WTC11 (cell line): ENCODE data around the gene RYR3. TPM values are rescaled to one million over a fixed set of nuclear protein-coding genes. Genes with fewer than 3 reads are reported as not detected.

Source experiments
- ATAC-seq: fragments of 200-7000 bp; cut with Tn5 transposase; 2 replicates; pipeline ENCODE4 v1.10.0; 2021; ENCODE audit warnings: mild to moderate bottlenecking, moderate library complexity
- CTCF ChIA-PET: fragments of 300-600 bp; sonication (Branson Sonifier 250); formaldehyde crosslinking; loops from one replicate; lab custom pipeline; 2021; ENCODE audit warnings: antibody characterized with exemption; lab: Charles Lee
- POLR2A ChIA-PET: fragments of 350-600 bp; sonication (Branson Sonifier 250); formaldehyde crosslinking; loops from one replicate; lab custom pipeline; 2021; ENCODE audit warnings: antibody characterized with exemption; lab: Charles Lee
- DNase-seq: peaks from one replicate; pipeline ENCODE4 v3.0.0; 2021; ENCODE audit warnings: low spot score
- H3K27ac Mint-ChIP-seq: 2 replicates; pipeline ENCODE4 v1.8.0; 2021; ENCODE audit warnings: mixed read lengths
- H3K27me3 Mint-ChIP-seq: 2 replicates; pipeline ENCODE4 v1.8.0; 2021; ENCODE audit warnings: low read depth, mild to moderate bottlenecking, moderate library complexity, mixed read lengths
- H3K36me3 Mint-ChIP-seq: 2 replicates; pipeline ENCODE4 v1.8.0; 2021; ENCODE audit warnings: mixed read lengths
- H3K4me1 Mint-ChIP-seq: 2 replicates; pipeline ENCODE4 v1.8.0; 2022; ENCODE audit warnings: mixed read lengths
- H3K4me3 Mint-ChIP-seq: 2 replicates; pipeline ENCODE4 v1.8.0; 2021; ENCODE audit warnings: mild to moderate bottlenecking, moderate library complexity, mixed read lengths
- H3K9me3 Mint-ChIP-seq: 2 replicates; pipeline ENCODE4 v1.8.0; 2021; ENCODE audit warnings: mixed read lengths
- ATF1 ChIP-seq: sonication (generic); formaldehyde crosslinking; IDR thresholded peaks from 2 replicates; pipeline ENCODE4 v1.8.1; 2023; ENCODE audit warnings: mild to moderate bottlenecking, moderate library complexity, missing genetic modification reagents
- ATF6 ChIP-seq: sonication (generic); formaldehyde crosslinking; IDR thresholded peaks from 2 replicates; pipeline ENCODE4 v1.8.1; 2023; ENCODE audit warnings: mild to moderate bottlenecking, missing genetic modification reagents
- E2F4 ChIP-seq: sonication (generic); formaldehyde crosslinking; IDR thresholded peaks from 2 replicates; pipeline ENCODE4 v1.8.1; 2022; ENCODE audit warnings: low read depth, mild to moderate bottlenecking, moderate library complexity, missing genetic modification reagents, borderline replicate concordance
- ERG ChIP-seq: fragments of 250-450 bp; sonication (Bioruptor Pico); IDR thresholded peaks from 2 replicates; pipeline ENCODE4 v1.8.0; 2021; ENCODE audit warnings: mild to moderate bottlenecking
- GRHL2 ChIP-seq: fragments of 250-450 bp; sonication (Bioruptor Pico); IDR thresholded peaks from 2 replicates; pipeline ENCODE4 v1.8.0; 2022; ENCODE audit warnings: mild to moderate bottlenecking, moderate library complexity; ENCODE audit not compliant: insufficient replicate concordance, severe bottlenecking
- IRF1 ChIP-seq: sonication (generic); formaldehyde crosslinking; IDR thresholded peaks from 2 replicates; pipeline ENCODE4 v1.8.0; 2023; ENCODE audit warnings: missing genetic modification reagents
- JAZF1 ChIP-seq: fragments of 250-450 bp; sonication (Bioruptor Pico); IDR thresholded peaks from 2 replicates; pipeline ENCODE4 v1.9.0; 2021; ENCODE audit warnings: moderate library complexity, mild to moderate bottlenecking, inconsistent platforms
- NFE2L1 ChIP-seq: sonication (generic); formaldehyde crosslinking; IDR thresholded peaks from 2 replicates; pipeline ENCODE4 v1.8.1; 2023; ENCODE audit warnings: missing genetic modification reagents
- NFYB ChIP-seq: sonication (generic); formaldehyde crosslinking; conservative IDR thresholded peaks from 2 replicates; pipeline ENCODE4 v1.8.0; 2022; ENCODE audit warnings: low read depth, missing genetic modification reagents
- RORB ChIP-seq: fragments of 250-450 bp; sonication (Bioruptor Pico); IDR thresholded peaks from 2 replicates; pipeline ENCODE4 v1.9.0; 2021; ENCODE audit warnings: mild to moderate bottlenecking
- SMAD4 ChIP-seq: sonication (generic); formaldehyde crosslinking; IDR thresholded peaks from 2 replicates; pipeline ENCODE4 v1.8.0; 2022; ENCODE audit warnings: mild to moderate bottlenecking, missing genetic modification reagents
- TCF7 ChIP-seq: sonication (generic); formaldehyde crosslinking; IDR thresholded peaks from 2 replicates; pipeline ENCODE4 v1.8.0; 2022; ENCODE audit warnings: mild to moderate bottlenecking, low read depth, missing genetic modification reagents, moderate library complexity
- ZBTB21 ChIP-seq: sonication (generic); formaldehyde crosslinking; IDR thresholded peaks from 2 replicates; pipeline ENCODE4 v1.8.1; 2023; ENCODE audit warnings: mild to moderate bottlenecking, missing genetic modification reagents, borderline replicate concordance
- ZNF263 ChIP-seq: sonication (generic); formaldehyde crosslinking; IDR thresholded peaks from 2 replicates; pipeline ENCODE4 v1.8.1; 2022; ENCODE audit warnings: low read depth, mild to moderate bottlenecking, moderate library complexity, missing genetic modification reagents
- ZNF396 ChIP-seq: fragments of 250-450 bp; sonication (Bioruptor Pico); IDR thresholded peaks from 2 replicates; pipeline ENCODE4 v1.8.0; 2021; ENCODE audit warnings: mild to moderate bottlenecking, moderate library complexity, borderline replicate concordance
- ZNF532 ChIP-seq: fragments of 250-450 bp; sonication (Bioruptor Pico); IDR thresholded peaks from 2 replicates; pipeline ENCODE4 v1.9.0; 2021; ENCODE audit warnings: mild to moderate bottlenecking, borderline replicate concordance
- ZNF671 ChIP-seq: fragments of 250-450 bp; sonication (Bioruptor Pico); IDR thresholded peaks from 2 replicates; pipeline ENCODE4 v1.8.0; 2021; ENCODE audit warnings: mild to moderate bottlenecking
- total RNA-seq: library from RNA; stranded (reverse); gene quantifications from 3 replicates; pipeline ENCODE4 v1.2.3, GENCODE V29; 2021
- TF ChIP-seq, protein P1 (sequence below): sonication (generic); formaldehyde crosslinking; IDR thresholded peaks from 2 replicates; pipeline ENCODE4 v1.8.1; 2022; ENCODE audit warnings: mild to moderate bottlenecking, missing genetic modification reagents, moderate library complexity, borderline replicate concordance

RYR3 gene
- total RNA-seq, 1 experiment from 2014 or later, result 1.4 TPM

DNA sequence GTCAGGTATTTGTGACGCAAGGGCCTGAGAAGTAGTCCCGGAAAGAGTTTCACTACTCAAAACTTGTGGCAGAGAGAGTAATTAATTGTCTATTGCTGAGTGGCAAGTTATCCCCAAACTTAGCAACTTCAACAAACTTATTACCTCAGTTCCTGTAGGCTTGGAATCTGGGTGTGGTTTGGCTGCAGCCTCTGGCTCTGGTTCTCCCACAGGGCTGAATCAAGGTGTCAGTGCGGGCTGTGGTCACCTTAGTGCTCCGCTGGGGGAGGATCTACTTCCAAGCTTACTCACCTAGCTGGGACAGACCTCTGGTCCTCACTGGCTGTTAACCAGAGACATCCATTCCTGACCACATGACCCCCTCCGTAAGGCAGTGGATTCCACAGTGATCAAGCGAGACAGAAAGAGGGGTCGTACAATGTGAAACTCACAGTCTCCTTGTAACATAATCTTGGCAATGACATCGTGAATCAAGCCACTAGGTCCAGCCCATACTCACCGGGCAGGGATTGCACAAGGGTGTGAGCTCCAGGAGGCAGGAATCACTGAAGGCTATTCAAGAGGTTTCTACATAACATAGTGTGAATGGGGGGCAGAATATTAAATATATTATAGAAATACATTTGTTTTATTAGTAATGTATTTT, 138.3 kb downstream of the RYR3 start (continued):
- no peak for TF ChIP-seq ZNF532 (CRISPR knock-in tag)
- TF ChIP-seq, all 79 proteins: peak for 0

- no peaks in the 10 kb centered on the region for H3K9me3 Mint-ChIP-seq
- H3K27ac Mint-ChIP-seq, result no peak overlapping the region
- H3K27me3 Mint-ChIP-seq, result no peaks in the 10 kb centered on the region
- CTCF ChIA-PET, result no interaction called here
- POLR2A ChIA-PET, result interaction anchor here (0.6 kb wide), 1 partner anchor 342 kb away, joined by 3 read pairs; no protein-coding TSS in a partner anchor
- ATAC-seq, result no peak
- no peak for DNase-seq
- no peak overlapping the region for H3K4me3 Mint-ChIP-seq
- H3K4me1 Mint-ChIP-seq, result peaks cover 13% of the 10 kb centered on the region
- H3K36me3 Mint-ChIP-seq, result no peaks in the 10 kb centered on the region
- no peak for TF ChIP-seq IRF1 (CRISPR knock-in tag)
- TF ChIP-seq E2F4 (CRISPR knock-in tag), result no peak
- TF ChIP-seq GRHL2 (CRISPR knock-in tag), result no peak
- no peak for TF ChIP-seq RORB (CRISPR knock-in tag)
- no peak for TF ChIP-seq ATF6 (CRISPR knock-in tag)
- no peak for TF ChIP-seq SMAD4 (CRISPR knock-in tag)
- no peak for TF ChIP-seq ZNF396 (CRISPR knock-in tag)
- no peak for TF ChIP-seq JAZF1 (CRISPR knock-in tag)
- no peak for TF ChIP-seq ERG (CRISPR knock-in tag)
- TF ChIP-seq TCF7, result no peak
- TF ChIP-seq, protein P1, sequence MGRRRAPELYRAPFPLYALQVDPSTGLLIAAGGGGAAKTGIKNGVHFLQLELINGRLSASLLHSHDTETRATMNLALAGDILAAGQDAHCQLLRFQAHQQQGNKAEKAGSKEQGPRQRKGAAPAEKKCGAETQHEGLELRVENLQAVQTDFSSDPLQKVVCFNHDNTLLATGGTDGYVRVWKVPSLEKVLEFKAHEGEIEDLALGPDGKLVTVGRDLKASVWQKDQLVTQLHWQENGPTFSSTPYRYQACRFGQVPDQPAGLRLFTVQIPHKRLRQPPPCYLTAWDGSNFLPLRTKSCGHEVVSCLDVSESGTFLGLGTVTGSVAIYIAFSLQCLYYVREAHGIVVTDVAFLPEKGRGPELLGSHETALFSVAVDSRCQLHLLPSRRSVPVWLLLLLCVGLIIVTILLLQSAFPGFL (CRISPR knock-in tag), result no peak
- TF ChIP-seq NFYB (CRISPR knock-in tag), result no peak
- no peak for TF ChIP-seq NFE2L1 (CRISPR knock-in tag)
- TF ChIP-seq ZBTB21 (CRISPR knock-in tag), result no peak
- no peak for TF ChIP-seq ZNF263 (CRISPR knock-in tag)
- no peak for TF ChIP-seq ATF1 (CRISPR knock-in tag)
- TF ChIP-seq ZNF671 (CRISPR knock-in tag), result no peak
Measured at GRCh38 chr15:33449810-33450209, 139.0 kb downstream of the RYR3 start.
